ENCODE measurements around the gene SPTLC2. TPM values are rescaled to one million over a fixed set of nuclear protein-coding genes. Genes with fewer than 3 reads are reported as not detected.

Gene SPTLC2
- total and polyA plus RNA-seq, 2 of the 8 experiments (the other 6 are each of a cell fraction or from before 2014, with no cell fraction given): 8.9 to 35.1 TPM

GRCh38 chr14:77583657-77584056 lies 32.8 kb downstream of the SPTLC2 start:
- Histone ChIP-seq H2BK5ac (ENCODE audit: low read depth, low read length) (no peak overlapping the region), H3K18ac (ENCODE audit: extremely low read depth, low read length) (no peak overlapping the region), H3K4ac (replicated peaks; ENCODE audit: insufficient read length, low read depth, low read length) (no peak overlapping the region), H3K4me2 (ENCODE audit: insufficient read depth in 1 of 2, low read depth in 2 of 2, low read length in 2 of 2) (no peak overlapping the region), H3K23ac (ENCODE audit: insufficient read length) (no peak overlapping the region), H4K5ac (ENCODE audit: insufficient read length, low read depth, low read length) (no peak overlapping the region), H3K27me3 (replicated peaks in 1 of 4; ENCODE audit: control insufficient read depth in 3 of 4, extremely low read depth in 1 of 4, insufficient read depth in 3 of 4, low read length in 3 of 4) (no peaks in the 10 kb centered on the region), H3K14ac (ENCODE audit: insufficient read length) (no peak overlapping the region), H3K23me2 (ENCODE audit: low read depth, low read length) (no peaks in the 10 kb centered on the region), H4K8ac (ENCODE audit: extremely low read depth, insufficient read depth, low read length) (no peak overlapping the region), H3K79me1 (ENCODE audit: low read depth, low read length) (peaks cover 7% of the 10 kb centered on the region), H3K4me1 (replicated peaks in 1 of 4; ENCODE audit: control insufficient read depth in 3 of 4, insufficient read depth in 4 of 4, low read length in 3 of 4) (no peaks in the 10 kb centered on the region; a peak in 1 of 7 replicates), H2BK12ac (ENCODE audit: low read depth, low read length) (no peak overlapping the region), H3K9ac (replicated peaks in 1 of 4; ENCODE audit: extremely low read depth in 1 of 4, low read depth in 3 of 4, low read length in 3 of 4) (no peak overlapping the region), H2AK5ac (ENCODE audit: low read depth, low read length) (no peak overlapping the region), H3K9me3 (ENCODE audit: insufficient read depth in 2 of 2, low read depth in 1 of 2, low read length in 1 of 2) (no peaks in the 10 kb centered on the region), H3K4me3 (ENCODE audit: extremely low read depth in 1 of 4, insufficient read depth in 2 of 4, low read depth in 3 of 4, low read length in 4 of 4) (no peak overlapping the region), H2AFZ (ENCODE audit: low read length) (no peak overlapping the region), H3K79me2 (ENCODE audit: control insufficient read depth in 1 of 2, insufficient read depth in 2 of 2, low read length in 2 of 2) (peaks cover 0 to 39% of the 10 kb centered on the region in 2 experiments; a peak in 2 of 4 replicates), H2BK120ac (replicated peaks; ENCODE audit: low read depth, low read length) (no peak overlapping the region), H2BK15ac (ENCODE audit: low read length) (no peak overlapping the region), H4K91ac (replicated peaks; ENCODE audit: insufficient read length, low read length) (no peak overlapping the region), H3K36me3 (ENCODE audit: control insufficient read depth in 2 of 4, insufficient read depth in 4 of 4, low read length in 3 of 4) (no peaks in the 10 kb centered on the region), H4K20me1 (replicated peaks in 1 of 2; ENCODE audit: control insufficient read depth in 1 of 2, insufficient read depth in 2 of 2, low read length in 2 of 2) (peaks cover 0 to 10% of the 10 kb centered on the region in 2 experiments), H2BK20ac (ENCODE audit: low read length) (no peak overlapping the region), H3K27ac (ENCODE audit: low read depth, low read length) (no peak overlapping the region), H3K56ac (replicated peaks; ENCODE audit: insufficient read length, low read depth, low read length) (no peak overlapping the region)
- TF ChIP-seq NANOG (IDR thresholded peaks at IDR 0.05; ENCODE audit: insufficient read depth, low read depth, low read length, poor library complexity, severe bottlenecking): no peak
- POLR2A ChIA-PET (ENCODE audit: partially characterized antibody): no interaction called here
- WGBS, 2 experiments (ENCODE audit: extremely low coverage in 1 of 2, insufficient coverage in 1 of 2, insufficient read length in 1 of 2, insufficient replicate concordance in 2 of 2, low coverage in 1 of 2, low lambda C conversion rate in 2 of 2, missing lambda C conversion rate in 1 of 2): 83% methylated on average over 3 of the region's 3 CpGs; no CpG with 5 or more reads in 1 of the 2 experiments
- no peak for DNase-seq (ENCODE audit: low read depth in 1 of 2, low spot score in 2 of 2)
- FAIRE-seq: no peak
- CTCF ChIA-PET (ENCODE audit: partially characterized antibody): no interaction called here
